Effector CD8-positive, alpha-beta T cell (primary cell): ENCODE results near the gene FCHO1.
"Not testable (repeated sequence)": the region's sequence is repeated elsewhere in the genome, so short reads cannot be mapped to it uniquely, and the experiment has no call there.

Experiments used
- DNase-seq: peaks from one replicate; lab custom pipeline; 2025; lab: John Stamatoyannopoulos, UW

The FCHO1 gene

DNA sequence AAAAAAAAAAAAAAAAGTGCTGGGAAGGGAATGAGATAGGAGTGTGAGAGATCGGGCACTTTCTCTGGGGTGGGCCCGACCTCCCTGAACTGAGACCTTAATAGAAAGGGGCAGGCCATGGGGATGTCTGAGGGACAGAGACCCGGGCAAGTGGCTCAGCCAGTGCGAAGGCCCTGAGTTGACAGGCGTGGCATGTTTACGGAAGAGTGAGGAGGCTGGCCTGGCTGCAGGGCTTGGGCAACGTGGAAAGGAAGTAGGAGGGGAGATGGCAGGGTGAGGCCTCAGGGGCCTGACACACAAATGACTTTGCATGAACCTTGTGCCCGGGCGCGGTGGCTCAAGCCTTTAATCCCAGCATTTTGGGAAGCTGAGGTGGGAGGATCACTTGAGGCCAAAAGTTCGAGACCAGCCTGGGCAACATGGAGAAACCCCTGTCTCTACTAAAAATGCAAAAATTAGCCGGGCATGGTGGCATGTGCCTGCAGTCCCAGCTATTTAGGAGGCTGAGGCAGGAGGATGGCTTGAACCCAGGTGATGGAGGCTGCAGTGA lies 13.9 kb downstream of the FCHO1 start:
- no peak for DNase-seq

DNA sequence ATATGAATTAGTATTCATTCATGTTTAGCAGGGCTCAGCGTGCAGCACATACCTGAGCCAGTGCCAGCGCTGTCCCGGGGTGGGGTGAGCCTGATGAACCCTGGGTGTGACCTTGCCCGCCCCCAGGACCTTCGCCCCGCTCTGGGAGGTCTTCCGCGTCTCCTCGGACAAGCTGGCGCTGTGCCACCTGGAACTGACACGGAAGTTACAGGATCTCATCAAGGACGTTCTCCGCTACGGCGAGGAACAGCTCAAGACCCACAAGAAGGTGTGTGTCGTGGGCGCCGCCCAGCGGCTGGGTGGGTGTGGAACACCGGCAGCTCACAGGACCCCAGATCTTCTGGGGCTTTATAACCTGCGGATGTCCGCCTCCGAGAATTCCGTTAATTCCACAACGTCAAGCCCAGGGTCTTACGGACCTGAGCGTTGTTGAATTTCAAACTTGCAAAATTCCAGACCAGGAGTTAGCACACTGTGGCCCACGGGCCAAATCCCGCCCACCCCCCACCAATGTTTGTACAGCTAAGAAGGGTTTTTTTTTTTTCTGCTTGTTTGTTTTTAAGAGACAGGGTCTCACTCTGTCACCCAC lies 15.4 kb downstream of the FCHO1 start:
- peak; percentile 17 for DNase-seq

- DNase-seq, result no peak
Observed at GRCh38 chr19:17767559-17767958, 16.3 kb downstream of the FCHO1 start.

- DNase-seq, result no peak
Observed at GRCh38 chr19:17770613-17771012, 19.3 kb downstream of the FCHO1 start.

DNA sequence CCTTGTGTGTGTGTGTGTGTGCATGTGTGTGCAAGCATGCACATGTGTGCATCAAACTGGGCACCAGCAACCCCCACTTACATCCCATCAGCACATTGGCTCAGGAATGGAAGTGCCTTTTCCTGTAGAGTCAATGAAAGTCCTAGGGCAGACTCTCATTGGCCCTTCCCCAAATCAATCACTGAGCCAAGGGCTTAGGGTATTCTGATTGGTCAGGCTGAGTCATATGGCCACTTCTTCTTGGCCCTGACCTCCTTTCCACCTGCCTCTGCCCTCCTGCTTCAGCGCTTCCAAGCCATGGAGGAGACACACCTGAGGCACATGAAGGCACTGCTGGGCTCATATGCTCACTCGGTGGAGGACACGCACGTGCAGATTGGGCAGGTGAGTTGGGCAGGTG lies 20.9 kb downstream of the FCHO1 start:
- DNase-seq, result no peak

GRCh38 chr19:17775245-17775927 lies 24.1 kb downstream of the FCHO1 start:
- peak; percentile 10 for DNase-seq

GRCh38 chr19:17775991-17776803 lies 24.9 kb downstream of the FCHO1 start:
- no peak for DNase-seq

DNA sequence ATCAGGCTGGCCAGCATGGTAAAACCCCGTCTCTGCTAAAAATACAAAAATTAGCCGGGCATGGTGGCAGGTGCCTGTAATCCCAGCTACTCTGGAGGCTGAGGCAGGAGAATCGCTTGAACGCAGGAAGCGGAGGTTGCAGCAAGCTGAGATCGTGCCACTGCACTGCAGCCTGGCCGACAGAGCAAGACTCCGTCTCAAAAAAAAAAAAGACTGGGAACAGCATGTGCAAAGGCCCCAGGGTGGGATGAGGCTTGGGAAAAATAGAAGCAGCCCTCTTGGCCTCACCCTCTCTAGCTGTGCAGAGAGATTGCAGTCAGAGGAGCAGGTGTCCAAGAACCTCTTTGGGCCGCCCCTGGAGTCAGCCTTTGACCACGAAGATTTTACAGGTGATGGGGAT lies 26.6 kb downstream of the FCHO1 start:
- DNase-seq, result not testable (repeated sequence)

- DNase-seq, result peak; percentile 21
Observed at GRCh38 chr19:17778251-17778967, 27.1 kb downstream of the FCHO1 start.

GRCh38 chr19:17778968-17779929 lies 28.0 kb downstream of the FCHO1 start:
- DNase-seq, result no peak

- no peak for DNase-seq
Observed at GRCh38 chr19:17780781-17781180, 29.5 kb downstream of the FCHO1 start.

DNA sequence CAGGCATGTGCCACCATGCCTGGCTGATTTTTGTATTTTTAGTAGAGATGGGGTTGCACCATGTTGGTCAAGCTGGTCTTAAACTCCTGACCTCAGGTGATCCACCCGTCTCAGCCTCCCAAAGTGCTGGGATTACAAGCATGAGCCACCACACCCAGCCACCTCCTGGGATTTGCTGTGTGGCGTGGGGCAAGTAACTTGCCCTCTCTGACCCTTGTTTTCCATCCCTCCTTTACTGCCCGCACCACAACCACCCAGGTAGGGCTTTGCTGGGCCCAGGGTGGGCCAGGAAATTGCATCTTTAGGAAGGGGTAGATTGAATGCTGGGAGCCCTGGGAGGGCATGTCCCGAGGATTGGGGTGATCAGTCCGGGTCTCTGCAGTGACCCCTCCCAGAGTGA lies 32.4 kb downstream of the FCHO1 start:
- not testable (repeated sequence) for DNase-seq

DNA sequence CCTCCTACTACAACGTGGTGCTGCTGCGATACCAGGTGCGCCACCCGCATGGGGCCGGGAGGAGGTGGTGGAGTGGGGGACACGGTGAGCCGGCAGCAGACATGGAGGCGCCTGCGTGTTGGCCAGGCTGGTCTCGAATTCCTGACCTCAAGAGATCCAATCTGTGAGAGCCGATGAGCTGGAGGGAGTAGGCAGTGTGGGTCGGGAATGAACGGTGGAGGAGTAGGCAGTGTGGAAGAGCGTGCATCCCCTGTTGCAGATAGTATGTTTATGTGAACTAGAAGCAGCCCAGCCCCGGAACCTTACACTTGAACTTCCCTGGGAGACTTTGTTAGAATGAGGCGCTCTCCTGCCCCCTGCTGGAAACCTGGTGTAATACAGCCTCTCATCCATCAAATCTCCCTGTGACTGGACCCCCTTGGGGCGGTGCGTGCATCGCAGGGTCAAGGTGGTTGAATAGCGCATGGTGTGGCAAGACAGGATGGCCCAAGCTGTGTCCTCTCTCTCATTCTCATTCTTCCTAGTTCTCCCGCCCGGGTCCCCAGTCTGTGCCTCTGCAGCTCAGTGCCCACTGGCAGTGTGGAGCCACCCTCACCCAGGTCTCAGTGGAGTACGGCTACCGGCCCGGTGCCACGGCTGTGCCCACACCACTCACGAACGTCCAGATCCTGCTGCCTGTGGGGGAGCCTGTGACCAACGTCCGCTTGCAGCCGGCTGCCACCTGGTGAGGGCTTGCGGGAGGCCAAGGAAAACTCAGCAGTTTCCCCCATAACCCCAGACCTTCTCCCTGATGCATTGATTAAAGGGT lies 33.1 kb downstream of the FCHO1 start:
- DNase-seq, result peak; percentile 60

DNA sequence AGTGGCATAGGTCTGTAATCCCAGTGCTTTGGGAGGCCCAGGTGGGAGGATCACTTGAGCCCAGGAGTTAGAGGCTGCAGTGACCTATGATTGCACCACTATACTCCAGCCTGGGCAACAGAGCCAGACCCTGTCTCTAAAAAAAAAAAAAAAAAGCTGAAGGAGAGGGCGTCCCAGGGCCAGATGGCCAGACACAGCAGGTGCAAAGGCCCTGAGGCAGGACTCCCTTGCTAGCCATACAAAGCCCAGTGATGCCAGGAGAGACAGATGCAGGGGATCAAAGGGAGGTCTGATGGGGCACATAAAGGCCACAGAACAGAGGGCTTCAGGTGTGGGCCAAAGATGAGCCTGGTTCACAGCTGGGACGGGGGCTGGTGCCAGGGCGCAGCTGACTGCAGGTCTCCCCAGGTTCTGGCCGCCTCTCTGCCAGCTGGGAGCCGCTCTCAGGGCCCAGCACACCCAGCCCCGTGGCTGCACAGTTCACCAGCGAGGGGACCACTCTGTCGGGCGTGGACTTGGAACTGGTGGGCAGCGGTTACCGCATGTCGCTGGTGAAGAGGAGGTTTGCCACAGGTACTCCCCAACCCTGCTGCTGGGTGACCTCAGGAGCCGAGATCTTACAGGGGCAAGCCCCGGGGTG lies 36.1 kb downstream of the FCHO1 start:
- no peak for DNase-seq

DNA sequence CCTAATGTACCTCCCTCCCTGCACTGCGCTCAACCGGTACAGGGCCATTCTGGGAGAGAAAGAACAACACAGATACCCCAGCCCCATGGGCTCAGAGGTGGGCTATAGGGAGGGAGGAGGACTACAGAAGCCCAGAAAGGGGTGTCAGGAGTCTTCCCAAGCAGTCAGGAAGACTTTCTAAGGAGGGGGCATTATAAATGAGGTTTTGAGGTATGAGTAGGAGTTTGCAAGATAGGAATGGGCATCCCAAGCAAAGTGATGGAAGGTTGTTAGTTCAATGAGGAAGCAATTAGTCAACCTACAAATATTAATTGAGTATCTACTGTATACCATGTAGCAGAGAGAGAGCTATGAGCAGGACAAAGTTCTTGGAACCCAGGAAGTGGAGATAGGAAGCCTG lies 37.4 kb downstream of the FCHO1 start:
- DNase-seq, result no peak

GRCh38 chr19:17790059-17790780 lies 38.9 kb downstream of the FCHO1 start:
- DNase-seq, result no peak

DNA sequence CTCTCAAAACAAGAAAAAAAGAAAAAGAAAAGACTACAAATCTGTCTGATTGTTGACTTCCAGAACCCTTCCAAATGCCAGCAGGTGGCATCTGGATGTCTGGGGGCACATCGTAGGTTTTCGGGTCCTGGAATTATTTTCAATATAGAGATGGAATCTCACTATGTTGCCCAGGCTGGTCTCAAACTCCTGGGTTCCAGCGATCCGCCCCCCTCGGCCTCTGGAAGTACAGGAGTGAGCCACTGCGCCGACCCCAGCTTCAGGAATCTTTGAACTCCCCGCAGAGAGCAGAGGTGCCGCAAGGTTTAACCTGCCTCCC lies 43.1 kb downstream of the FCHO1 start:
- DNase-seq, result no peak

- peak; percentile 37 for DNase-seq
Observed at GRCh38 chr19:17794731-17795494, 43.6 kb downstream of the FCHO1 start, which contains the start of gene B3GNT3. B3GNT3 (plus strand) TSS chr19:17795138; CDS start chr19:17807808, 12,670 bp downstream.
